SK-N-SH (cell line): ENCODE data around the gene MTUS2.

Experiments used
- RAD21 ChIP-seq: IDR thresholded peaks from 2 replicates; pipeline ENCODE4 v1.6.1; 2012; ENCODE audit warnings: mild to moderate bottlenecking, low read length
- SMC3 ChIP-seq: IDR thresholded peaks from 2 replicates; pipeline ENCODE4 v1.6.1; 2012; ENCODE audit warnings: low read depth, low read length, improper control_type of control experiment

- TF ChIP-seq SMC3 (no peak), RAD21 (no peak)
Observed at GRCh38 chr13:29451976-29452375, 631.8 kb downstream of the MTUS2 start.
